H1 (cell line): ENCODE data around the gene PPP1CA. TPM values are rescaled to one million over a fixed set of nuclear protein-coding genes. Genes with fewer than 3 reads are reported as not detected.

ENCODE experiments used
- polyA plus RNA-seq, 7 experiments: library from polyadenylated mRNA; depleted of rRNA in 3 of 7; stranded (reverse) in 5 of 7; unstranded in 2 of 7; fragments of >200 nt in 5 of 7; fragments of 200-250 nt in 2 of 7; gene quantifications; 1 replicate in 5 of 7; 2 replicates in 1 of 7; 4 replicates in 1 of 7; pipeline versions ENCODE4 v1.2.1 to v1.2.3, GENCODE V29; 2011 to 2013; ENCODE audit warnings: missing spikeins in 2 of 7, mixed read lengths in 2 of 7
- total RNA-seq: library from RNA; stranded (reverse); fragmentation: NEBNext Ultra II Directional; extraction: Animal tissue kit (Norgen Biotek cat#: 25700); gene quantifications from 2 replicates; pipeline ENCODE4 v1.2.1, GENCODE V29; 2021
- TF ChIP-seq, protein P1 (sequence below): fragments of 300-600 bp; sonication (generic); IDR thresholded peaks from 2 replicates; pipeline ENCODE4 v1.7.1; 2012; ENCODE audit warnings: low read length, moderate library complexity, mild to moderate bottlenecking, inconsistent platforms; ENCODE audit not compliant: insufficient replicate concordance

Gene PPP1CA
- total and polyA plus RNA-seq, 2 of the 8 experiments (the other 6 are each of a cell fraction or from before 2014, with no cell fraction given): 198 to 359 TPM

DNA sequence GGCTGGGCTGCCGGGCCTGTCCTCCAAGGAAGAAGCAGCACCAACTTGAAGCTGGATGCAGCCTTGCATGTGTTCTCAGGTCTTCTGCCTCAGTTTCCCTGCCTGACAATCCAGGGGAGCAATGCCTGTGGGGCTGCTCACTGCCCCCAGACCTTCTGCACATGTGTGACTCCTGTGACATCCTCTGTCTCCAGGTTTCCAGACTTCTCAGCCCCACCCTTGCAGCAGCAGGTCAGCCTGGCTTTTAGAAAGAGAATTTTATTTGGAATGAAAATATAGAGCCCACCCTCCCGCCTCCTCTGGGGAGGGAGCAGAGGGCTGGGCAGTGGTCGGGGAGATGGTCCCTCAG, 36.1 kb upstream of the PPP1CA start (continued):
- TF ChIP-seq, protein P1, sequence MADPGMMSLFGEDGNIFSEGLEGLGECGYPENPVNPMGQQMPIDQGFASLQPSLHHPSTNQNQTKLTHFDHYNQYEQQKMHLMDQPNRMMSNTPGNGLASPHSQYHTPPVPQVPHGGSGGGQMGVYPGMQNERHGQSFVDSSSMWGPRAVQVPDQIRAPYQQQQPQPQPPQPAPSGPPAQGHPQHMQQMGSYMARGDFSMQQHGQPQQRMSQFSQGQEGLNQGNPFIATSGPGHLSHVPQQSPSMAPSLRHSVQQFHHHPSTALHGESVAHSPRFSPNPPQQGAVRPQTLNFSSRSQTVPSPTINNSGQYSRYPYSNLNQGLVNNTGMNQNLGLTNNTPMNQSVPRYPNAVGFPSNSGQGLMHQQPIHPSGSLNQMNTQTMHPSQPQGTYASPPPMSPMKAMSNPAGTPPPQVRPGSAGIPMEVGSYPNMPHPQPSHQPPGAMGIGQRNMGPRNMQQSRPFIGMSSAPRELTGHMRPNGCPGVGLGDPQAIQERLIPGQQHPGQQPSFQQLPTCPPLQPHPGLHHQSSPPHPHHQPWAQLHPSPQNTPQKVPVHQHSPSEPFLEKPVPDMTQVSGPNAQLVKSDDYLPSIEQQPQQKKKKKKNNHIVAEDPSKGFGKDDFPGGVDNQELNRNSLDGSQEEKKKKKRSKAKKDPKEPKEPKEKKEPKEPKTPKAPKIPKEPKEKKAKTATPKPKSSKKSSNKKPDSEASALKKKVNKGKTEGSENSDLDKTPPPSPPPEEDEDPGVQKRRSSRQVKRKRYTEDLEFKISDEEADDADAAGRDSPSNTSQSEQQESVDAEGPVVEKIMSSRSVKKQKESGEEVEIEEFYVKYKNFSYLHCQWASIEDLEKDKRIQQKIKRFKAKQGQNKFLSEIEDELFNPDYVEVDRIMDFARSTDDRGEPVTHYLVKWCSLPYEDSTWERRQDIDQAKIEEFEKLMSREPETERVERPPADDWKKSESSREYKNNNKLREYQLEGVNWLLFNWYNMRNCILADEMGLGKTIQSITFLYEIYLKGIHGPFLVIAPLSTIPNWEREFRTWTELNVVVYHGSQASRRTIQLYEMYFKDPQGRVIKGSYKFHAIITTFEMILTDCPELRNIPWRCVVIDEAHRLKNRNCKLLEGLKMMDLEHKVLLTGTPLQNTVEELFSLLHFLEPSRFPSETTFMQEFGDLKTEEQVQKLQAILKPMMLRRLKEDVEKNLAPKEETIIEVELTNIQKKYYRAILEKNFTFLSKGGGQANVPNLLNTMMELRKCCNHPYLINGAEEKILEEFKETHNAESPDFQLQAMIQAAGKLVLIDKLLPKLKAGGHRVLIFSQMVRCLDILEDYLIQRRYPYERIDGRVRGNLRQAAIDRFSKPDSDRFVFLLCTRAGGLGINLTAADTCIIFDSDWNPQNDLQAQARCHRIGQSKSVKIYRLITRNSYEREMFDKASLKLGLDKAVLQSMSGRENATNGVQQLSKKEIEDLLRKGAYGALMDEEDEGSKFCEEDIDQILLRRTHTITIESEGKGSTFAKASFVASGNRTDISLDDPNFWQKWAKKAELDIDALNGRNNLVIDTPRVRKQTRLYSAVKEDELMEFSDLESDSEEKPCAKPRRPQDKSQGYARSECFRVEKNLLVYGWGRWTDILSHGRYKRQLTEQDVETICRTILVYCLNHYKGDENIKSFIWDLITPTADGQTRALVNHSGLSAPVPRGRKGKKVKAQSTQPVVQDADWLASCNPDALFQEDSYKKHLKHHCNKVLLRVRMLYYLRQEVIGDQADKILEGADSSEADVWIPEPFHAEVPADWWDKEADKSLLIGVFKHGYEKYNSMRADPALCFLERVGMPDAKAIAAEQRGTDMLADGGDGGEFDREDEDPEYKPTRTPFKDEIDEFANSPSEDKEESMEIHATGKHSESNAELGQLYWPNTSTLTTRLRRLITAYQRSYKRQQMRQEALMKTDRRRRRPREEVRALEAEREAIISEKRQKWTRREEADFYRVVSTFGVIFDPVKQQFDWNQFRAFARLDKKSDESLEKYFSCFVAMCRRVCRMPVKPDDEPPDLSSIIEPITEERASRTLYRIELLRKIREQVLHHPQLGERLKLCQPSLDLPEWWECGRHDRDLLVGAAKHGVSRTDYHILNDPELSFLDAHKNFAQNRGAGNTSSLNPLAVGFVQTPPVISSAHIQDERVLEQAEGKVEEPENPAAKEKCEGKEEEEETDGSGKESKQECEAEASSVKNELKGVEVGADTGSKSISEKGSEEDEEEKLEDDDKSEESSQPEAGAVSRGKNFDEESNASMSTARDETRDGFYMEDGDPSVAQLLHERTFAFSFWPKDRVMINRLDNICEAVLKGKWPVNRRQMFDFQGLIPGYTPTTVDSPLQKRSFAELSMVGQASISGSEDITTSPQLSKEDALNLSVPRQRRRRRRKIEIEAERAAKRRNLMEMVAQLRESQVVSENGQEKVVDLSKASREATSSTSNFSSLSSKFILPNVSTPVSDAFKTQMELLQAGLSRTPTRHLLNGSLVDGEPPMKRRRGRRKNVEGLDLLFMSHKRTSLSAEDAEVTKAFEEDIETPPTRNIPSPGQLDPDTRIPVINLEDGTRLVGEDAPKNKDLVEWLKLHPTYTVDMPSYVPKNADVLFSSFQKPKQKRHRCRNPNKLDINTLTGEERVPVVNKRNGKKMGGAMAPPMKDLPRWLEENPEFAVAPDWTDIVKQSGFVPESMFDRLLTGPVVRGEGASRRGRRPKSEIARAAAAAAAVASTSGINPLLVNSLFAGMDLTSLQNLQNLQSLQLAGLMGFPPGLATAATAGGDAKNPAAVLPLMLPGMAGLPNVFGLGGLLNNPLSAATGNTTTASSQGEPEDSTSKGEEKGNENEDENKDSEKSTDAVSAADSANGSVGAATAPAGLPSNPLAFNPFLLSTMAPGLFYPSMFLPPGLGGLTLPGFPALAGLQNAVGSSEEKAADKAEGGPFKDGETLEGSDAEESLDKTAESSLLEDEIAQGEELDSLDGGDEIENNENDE: no peak
